ENCODE results near the gene AKAP10.

GRCh38 chr17:20009052-20009301 lies 31.3 kb upstream of the AKAP10 start:
- no peak for TF ChIP-seq ZNF384 (IDR thresholded peaks at IDR 0.05)
- no peak for TF ChIP-seq CTBP1 (IDR thresholded peaks at IDR 0.05; ENCODE audit: borderline replicate concordance)
- no peak for TF ChIP-seq BHLHE40 (IDR thresholded peaks at IDR 0.05; ENCODE audit: borderline replicate concordance)
- TF ChIP-seq, protein P1, sequence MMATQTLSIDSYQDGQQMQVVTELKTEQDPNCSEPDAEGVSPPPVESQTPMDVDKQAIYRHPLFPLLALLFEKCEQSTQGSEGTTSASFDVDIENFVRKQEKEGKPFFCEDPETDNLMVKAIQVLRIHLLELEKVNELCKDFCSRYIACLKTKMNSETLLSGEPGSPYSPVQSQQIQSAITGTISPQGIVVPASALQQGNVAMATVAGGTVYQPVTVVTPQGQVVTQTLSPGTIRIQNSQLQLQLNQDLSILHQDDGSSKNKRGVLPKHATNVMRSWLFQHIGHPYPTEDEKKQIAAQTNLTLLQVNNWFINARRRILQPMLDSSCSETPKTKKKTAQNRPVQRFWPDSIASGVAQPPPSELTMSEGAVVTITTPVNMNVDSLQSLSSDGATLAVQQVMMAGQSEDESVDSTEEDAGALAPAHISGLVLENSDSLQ (IDR thresholded peaks at IDR 0.05), result no peak
- no peak for TF ChIP-seq ELF4 (IDR thresholded peaks at IDR 0.05)
- TF ChIP-seq NFRKB (IDR thresholded peaks at IDR 0.05), result no peak
- TF ChIP-seq L3MBTL2 (conservative IDR thresholded peaks at IDR 0.05), result no peak
- TF ChIP-seq SUZ12 (IDR thresholded peaks at IDR 0.05), result no peak
- no peak for TF ChIP-seq SP1 (IDR thresholded peaks at IDR 0.05)
- no peak for TF ChIP-seq TARDBP (IDR thresholded peaks at IDR 0.05)
- no peak for TF ChIP-seq FOXM1 (IDR thresholded peaks at IDR 0.05; ENCODE audit: borderline replicate concordance)
- no peak for TF ChIP-seq FOXK2 (IDR thresholded peaks at IDR 0.05)
- no peak for TF ChIP-seq FOXA1 (IDR thresholded peaks at IDR 0.05)

Data from HEK293T (cell line).